PC-9 (cell line): ENCODE data around the gene CTIF. TPM values are rescaled to one million over a fixed set of nuclear protein-coding genes. Genes with fewer than 3 reads are reported as not detected.
"Not testable (repeated sequence)": the region's sequence is repeated elsewhere in the genome, so short reads cannot be mapped to it uniquely, and the experiment has no call there.

Source experiments
- BruUV-seq: library from RNA; stranded (reverse); fragments of 400-500 nt; replicated peaks from 2 replicates; lab custom pipeline; 2021; lab: Mats Ljungman, UMichigan
- CTCF ChIA-PET: fragments of 300-600 bp; sonication (Branson Sonifier 250); formaldehyde crosslinking; loops from one replicate; lab custom pipeline; 2022; ENCODE audit warnings: antibody characterized with exemption; lab: Charles Lee
- POLR2A ChIA-PET: fragments of 300-600 bp; sonication (Branson Sonifier 250); formaldehyde crosslinking; loops from one replicate; lab custom pipeline; 2022; ENCODE audit warnings: antibody characterized with exemption; ENCODE audit not compliant: unreplicated experiment; lab: Charles Lee
- DNase-seq, 2 experiments: peaks; one replicate each; pipeline versions ENCODE4 v3.0.0 to v3.0.0-alpha.2; 2015 to 2022; ENCODE audit warnings: mixed read lengths in 1 of 2
- H2AFZ ChIP-seq: fragments of 200-600 bp; sonication (generic); 2 replicates; pipeline ENCODE4 v1.8.1; 2017; ENCODE audit warnings: antibody characterized with exemption
- H3F3A ChIP-seq: fragments of 200-600 bp; sonication (generic); 2 replicates; pipeline ENCODE4 v1.8.1; 2017; ENCODE audit warnings: antibody characterized with exemption, mild to moderate bottlenecking, low read depth; ENCODE audit not compliant: insufficient read depth
- H3K27ac ChIP-seq: fragments of 200-600 bp; sonication (generic); 2 replicates; pipeline ENCODE4 v1.6.1; 2016; ENCODE audit warnings: mixed run types
- H3K27me3 ChIP-seq: fragments of 200-600 bp; sonication (generic); 2 replicates; pipeline ENCODE4 v1.6.1; 2016; ENCODE audit warnings: low read depth, mixed run types; ENCODE audit not compliant: insufficient read depth
- H3K36me3 ChIP-seq: fragments of 200-600 bp; sonication (generic); 2 replicates; pipeline ENCODE4 v1.6.1; 2016; ENCODE audit warnings: low read depth, mixed run types
- H3K4me1 ChIP-seq: fragments of 200-600 bp; sonication (generic); replicated peaks from 2 replicates; pipeline ENCODE4 v1.6.1; 2016; ENCODE audit warnings: mixed run types; ENCODE audit not compliant: insufficient read depth
- H3K4me2 ChIP-seq: fragments of 200-600 bp; sonication (generic); 2 replicates; pipeline ENCODE4 v1.6.1; 2017; ENCODE audit warnings: mixed run types
- H3K4me3 ChIP-seq: fragments of 200-600 bp; sonication (generic); 2 replicates; pipeline ENCODE4 v1.6.1; 2016; ENCODE audit warnings: mixed run types
- H3K79me2 ChIP-seq: fragments of 200-600 bp; sonication (generic); 2 replicates; pipeline ENCODE4 v1.6.1; 2017; ENCODE audit warnings: low read depth, mixed run types
- H3K9me2 ChIP-seq: fragments of 200-600 bp; sonication (generic); 2 replicates; pipeline ENCODE4 v1.8.1; 2017; ENCODE audit warnings: mild to moderate bottlenecking; ENCODE audit not compliant: insufficient read depth
- H3K9me3 ChIP-seq: fragments of 200-600 bp; sonication (generic); 2 replicates; pipeline ENCODE4 v1.8.1; 2016; ENCODE audit warnings: low read depth; ENCODE audit not compliant: insufficient read depth
- H4K20me1 ChIP-seq: fragments of 200-600 bp; sonication (generic); 2 replicates; pipeline ENCODE4 v1.8.1; 2017; ENCODE audit not compliant: insufficient read depth
- EZH2 ChIP-seq: fragments of 200-600 bp; sonication (generic); IDR thresholded peaks from 2 replicates; pipeline ENCODE4 v1.8.0; 2017; ENCODE audit warnings: antibody characterized with exemption, low read depth
- intact Hi-C: fragments of 100-400 bp; cut with micrococcal nuclease; formaldehyde crosslinking; loops from one replicate; pipeline ENCODE4 v1.10.0; 2022; ENCODE audit not compliant: unreplicated experiment
- total RNA-seq: library from RNA; stranded (reverse); gene quantifications from 2 replicates; pipeline ENCODE4 v1.2.3, GENCODE V29; 2021
- TF ChIP-seq, protein P1 (sequence below): fragments of 200-600 bp; sonication (generic); conservative IDR thresholded peaks from 2 replicates; pipeline ENCODE4 v1.6.1; 2017; ENCODE audit warnings: mixed run types, antibody characterized with exemption, mild to moderate bottlenecking, moderate library complexity

CTIF gene
- total RNA-seq, 1 experiment from 2014 or later = 26.2 TPM

DNA sequence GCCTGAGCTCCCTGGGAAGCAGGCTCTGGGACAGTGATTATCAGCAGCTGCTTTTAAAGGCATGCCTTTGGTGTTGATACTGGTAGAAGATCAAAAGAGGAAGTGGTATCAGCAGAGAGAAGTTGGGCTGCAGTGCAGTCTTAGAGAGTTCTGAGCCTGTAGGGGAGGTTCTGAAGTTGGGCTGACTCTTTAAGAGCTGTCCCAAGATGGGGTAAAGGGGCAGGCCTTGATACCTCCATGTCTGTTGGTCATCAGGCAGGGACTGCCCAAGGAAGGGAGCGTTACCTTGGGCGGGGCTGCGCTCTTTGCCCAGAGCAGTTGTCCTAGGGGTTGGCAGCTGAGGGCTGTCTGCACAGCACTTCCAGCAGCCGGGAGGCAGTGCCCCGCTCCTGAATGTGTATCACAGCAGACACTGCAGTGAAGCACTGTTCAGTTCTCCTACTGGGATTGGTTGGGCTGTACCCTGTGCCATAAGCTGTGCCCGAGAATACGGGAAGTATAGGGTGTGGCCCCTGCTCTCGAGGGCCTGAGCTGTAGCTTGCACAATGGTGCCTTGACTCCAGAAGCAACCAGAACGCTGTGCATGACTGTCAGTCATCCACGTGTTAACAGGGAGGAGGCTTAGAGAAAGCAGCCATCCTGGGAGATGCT, 177.0 kb downstream of the CTIF start:
- H3K9me2 ChIP-seq = no peaks in the 10 kb centered on the region
- DNase-seq = no peak

DNA sequence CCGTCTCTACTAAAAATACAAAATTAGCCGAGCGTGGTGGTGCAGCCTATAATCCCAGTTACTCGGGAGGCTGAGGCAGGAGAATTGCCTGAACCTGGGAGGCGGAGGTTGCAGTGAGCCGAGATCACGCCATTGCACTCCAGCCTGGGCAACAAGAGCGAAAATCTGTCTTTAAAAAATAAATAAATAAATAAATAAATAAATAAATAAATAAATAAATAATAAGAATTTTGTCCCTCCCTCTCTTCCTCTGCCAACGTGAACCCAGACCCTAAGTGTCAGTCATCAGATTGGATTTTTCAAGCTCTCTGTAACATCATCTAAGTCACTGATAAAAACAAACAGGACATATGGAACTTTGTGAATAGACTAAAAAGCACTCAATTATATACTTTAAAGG, 178.4 kb downstream of the CTIF start:
- BruUV-seq, H2AFZ ChIP-seq, H3F3A ChIP-seq, H3K27ac ChIP-seq, H3K9me3 ChIP-seq, DNase-seq, H3K27me3 ChIP-seq, H3K4me2 ChIP-seq, H3K79me2 ChIP-seq, H4K20me1 ChIP-seq, H3K36me3 ChIP-seq, H3K9me2 ChIP-seq, POLR2A ChIA-PET, H3K4me3 ChIP-seq, H3K4me1 ChIP-seq, CTCF ChIA-PET: not testable (repeated sequence)
- intact Hi-C loops = loop anchor here (10.0 kb wide), 1 partner anchor 198 kb away; no protein-coding TSS in a partner anchor

More for the DNA sequence above, 177.0 kb downstream of the CTIF start:
- CTCF ChIA-PET = no interaction called here
- Histone ChIP-seq H3K4me3 (no peak overlapping the region), H3K27ac (no peak overlapping the region), H3K4me1 (no peaks in the 10 kb centered on the region), H3K27me3 (no peaks in the 10 kb centered on the region), H3F3A (no peaks in the 10 kb centered on the region), H2AFZ (no peak overlapping the region), H4K20me1 (no peaks in the 10 kb centered on the region), H3K79me2 (no peaks in the 10 kb centered on the region), H3K4me2 (no peak overlapping the region), H3K36me3 (no peaks in the 10 kb centered on the region), H3K9me3 (no peaks in the 10 kb centered on the region)
- intact Hi-C loops = loop anchor here (10.0 kb wide), 1 partner anchor 199 kb away; no protein-coding TSS in a partner anchor
- BruUV-seq = no TSS peak
- TF ChIP-seq, protein P1, sequence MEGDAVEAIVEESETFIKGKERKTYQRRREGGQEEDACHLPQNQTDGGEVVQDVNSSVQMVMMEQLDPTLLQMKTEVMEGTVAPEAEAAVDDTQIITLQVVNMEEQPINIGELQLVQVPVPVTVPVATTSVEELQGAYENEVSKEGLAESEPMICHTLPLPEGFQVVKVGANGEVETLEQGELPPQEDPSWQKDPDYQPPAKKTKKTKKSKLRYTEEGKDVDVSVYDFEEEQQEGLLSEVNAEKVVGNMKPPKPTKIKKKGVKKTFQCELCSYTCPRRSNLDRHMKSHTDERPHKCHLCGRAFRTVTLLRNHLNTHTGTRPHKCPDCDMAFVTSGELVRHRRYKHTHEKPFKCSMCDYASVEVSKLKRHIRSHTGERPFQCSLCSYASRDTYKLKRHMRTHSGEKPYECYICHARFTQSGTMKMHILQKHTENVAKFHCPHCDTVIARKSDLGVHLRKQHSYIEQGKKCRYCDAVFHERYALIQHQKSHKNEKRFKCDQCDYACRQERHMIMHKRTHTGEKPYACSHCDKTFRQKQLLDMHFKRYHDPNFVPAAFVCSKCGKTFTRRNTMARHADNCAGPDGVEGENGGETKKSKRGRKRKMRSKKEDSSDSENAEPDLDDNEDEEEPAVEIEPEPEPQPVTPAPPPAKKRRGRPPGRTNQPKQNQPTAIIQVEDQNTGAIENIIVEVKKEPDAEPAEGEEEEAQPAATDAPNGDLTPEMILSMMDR = no peak
- no peak for TF ChIP-seq EZH2
- POLR2A ChIA-PET = no interaction called here

GRCh38 chr18:48718251-48718959, 179.6 kb downstream of the CTIF start:
- DNase-seq = no peak
- no peak overlapping the region for H2AFZ ChIP-seq
- no peaks in the 10 kb centered on the region for H3K27me3 ChIP-seq
- no peak overlapping the region for H3K4me3 ChIP-seq
- no peaks in the 10 kb centered on the region for H3F3A ChIP-seq
- H3K4me1 ChIP-seq = no peaks in the 10 kb centered on the region
- intact Hi-C loops = loop anchor here (10.0 kb wide), 1 partner anchor 196 kb away; no protein-coding TSS in a partner anchor
- H3K9me3 ChIP-seq = no peaks in the 10 kb centered on the region
- H3K79me2 ChIP-seq = no peaks in the 10 kb centered on the region
- H3K9me2 ChIP-seq = no peaks in the 10 kb centered on the region
- H3K36me3 ChIP-seq = no peaks in the 10 kb centered on the region
- ChIA-PET CTCF (no interaction called here), POLR2A (no interaction called here)
- no peak overlapping the region for H3K4me2 ChIP-seq
- no peak for TF ChIP-seq EZH2
- TF ChIP-seq, protein P1 = no peak
- no peaks in the 10 kb centered on the region for H4K20me1 ChIP-seq
- H3K27ac ChIP-seq = no peak overlapping the region
- BruUV-seq = no TSS peak
